ENCODE measurements around the gene JADE2.

The JADE2 gene

GRCh38 chr5:134561871-134562296 is 36.4 kb downstream of the JADE2 start:
- Histone ChIP-seq H3K27ac (ENCODE audit: low read depth in 2 of 2, low read length in 2 of 2) (no peak overlapping the region), H3K27me3 (ENCODE audit: control insufficient read depth in 2 of 2, insufficient read depth in 2 of 2, low read length in 2 of 2) (no peaks in the 10 kb centered on the region), H3K4me1 (ENCODE audit: control insufficient read depth in 2 of 2, insufficient read depth in 2 of 2, low read length in 2 of 2) (no peaks in the 10 kb centered on the region), H3K9me3 (ENCODE audit: control insufficient read depth in 2 of 2, low read length in 2 of 2) (no peaks in the 10 kb centered on the region), H3K4me3 (ENCODE audit: low read length in 2 of 2) (no peak overlapping the region), H3K36me3 (ENCODE audit: control insufficient read depth in 2 of 2, insufficient read depth in 2 of 2, low read length in 2 of 2) (peaks cover 70 to 72% of the 10 kb centered on the region in 2 donors), H3K9ac (ENCODE audit: low read depth in 1 of 2, low read length in 2 of 2) (no peak overlapping the region)

GRCh38 chr5:134563221-134563620 is 37.8 kb downstream of the JADE2 start:
- no peak overlapping the region for H3K27ac ChIP-seq (ENCODE audit: low read depth in 2 of 2, low read length in 2 of 2)
- peaks cover 79 to 85% of the 10 kb centered on the region in 2 donors for H3K36me3 ChIP-seq (ENCODE audit: control insufficient read depth in 2 of 2, insufficient read depth in 2 of 2, low read length in 2 of 2)
- H3K9me3 ChIP-seq (ENCODE audit: control insufficient read depth in 2 of 2, low read length in 2 of 2): no peaks in the 10 kb centered on the region

GRCh38 chr5:134563962-134564361 is 38.5 kb downstream of the JADE2 start:
- Histone ChIP-seq H3K9ac (ENCODE audit: low read depth in 1 of 2, low read length in 2 of 2) (no peak overlapping the region), H3K36me3 (ENCODE audit: control insufficient read depth in 2 of 2, insufficient read depth in 2 of 2, low read length in 2 of 2) (peaks cover 77 to 85% of the 10 kb centered on the region in 2 donors), H3K9me3 (ENCODE audit: control insufficient read depth in 2 of 2, low read length in 2 of 2) (no peaks in the 10 kb centered on the region), H3K27me3 (ENCODE audit: control insufficient read depth in 2 of 2, insufficient read depth in 2 of 2, low read length in 2 of 2) (no peaks in the 10 kb centered on the region), H3K4me1 (ENCODE audit: control insufficient read depth in 2 of 2, insufficient read depth in 2 of 2, low read length in 2 of 2) (peaks cover 6 to 13% of the 10 kb centered on the region in 2 donors), H3K27ac (ENCODE audit: low read depth in 2 of 2, low read length in 2 of 2) (no peak overlapping the region), H3K4me3 (ENCODE audit: low read length in 2 of 2) (no peak overlapping the region)

More at GRCh38 chr5:134563221-134563620, 37.8 kb downstream of the JADE2 start:
- Histone ChIP-seq H3K4me1 (ENCODE audit: control insufficient read depth in 2 of 2, insufficient read depth in 2 of 2, low read length in 2 of 2) (peaks cover 0 to 7% of the 10 kb centered on the region in 2 donors), H3K27me3 (ENCODE audit: control insufficient read depth in 2 of 2, insufficient read depth in 2 of 2, low read length in 2 of 2) (no peaks in the 10 kb centered on the region), H3K9ac (ENCODE audit: low read depth in 1 of 2, low read length in 2 of 2) (no peak overlapping the region), H3K4me3 (ENCODE audit: low read length in 2 of 2) (no peak overlapping the region)

GRCh38 chr5:134564396-134564795 is 38.9 kb downstream of the JADE2 start:
- H3K27me3 ChIP-seq (ENCODE audit: control insufficient read depth in 2 of 2, insufficient read depth in 2 of 2, low read length in 2 of 2): no peaks in the 10 kb centered on the region
- no peak overlapping the region for H3K27ac ChIP-seq (ENCODE audit: low read depth in 2 of 2, low read length in 2 of 2)
- H3K4me1 ChIP-seq (ENCODE audit: control insufficient read depth in 2 of 2, insufficient read depth in 2 of 2, low read length in 2 of 2): peaks cover 9 to 15% of the 10 kb centered on the region in 2 donors
- H3K9me3 ChIP-seq (ENCODE audit: control insufficient read depth in 2 of 2, low read length in 2 of 2): no peaks in the 10 kb centered on the region
- no peak overlapping the region for H3K4me3 ChIP-seq (ENCODE audit: low read length in 2 of 2)
- H3K36me3 ChIP-seq (ENCODE audit: control insufficient read depth in 2 of 2, insufficient read depth in 2 of 2, low read length in 2 of 2): peaks cover 73 to 86% of the 10 kb centered on the region in 2 donors
- H3K9ac ChIP-seq (ENCODE audit: low read depth in 1 of 2, low read length in 2 of 2): no peak overlapping the region

GRCh38 chr5:134565791-134566740 is 40.6 kb downstream of the JADE2 start:
- no peak overlapping the region for H3K27ac ChIP-seq (ENCODE audit: low read depth in 2 of 2, low read length in 2 of 2)
- peaks cover 72 to 86% of the 10 kb centered on the region in 2 donors for H3K36me3 ChIP-seq (ENCODE audit: control insufficient read depth in 2 of 2, insufficient read depth in 2 of 2, low read length in 2 of 2)
- H3K4me1 ChIP-seq (ENCODE audit: control insufficient read depth in 2 of 2, insufficient read depth in 2 of 2, low read length in 2 of 2): peaks cover 12 to 19% of the 10 kb centered on the region in 2 donors
- H3K4me3 ChIP-seq (ENCODE audit: low read length in 2 of 2): no peak overlapping the region
- no peak overlapping the region for H3K9ac ChIP-seq (ENCODE audit: low read depth in 1 of 2, low read length in 2 of 2)
- no peaks in the 10 kb centered on the region for H3K9me3 ChIP-seq (ENCODE audit: control insufficient read depth in 2 of 2, low read length in 2 of 2)
- H3K27me3 ChIP-seq (ENCODE audit: control insufficient read depth in 2 of 2, insufficient read depth in 2 of 2, low read length in 2 of 2): no peaks in the 10 kb centered on the region

GRCh38 chr5:134566741-134567221 is 41.3 kb downstream of the JADE2 start:
- Histone ChIP-seq H3K9me3 (ENCODE audit: control insufficient read depth in 2 of 2, low read length in 2 of 2) (no peaks in the 10 kb centered on the region), H3K27me3 (ENCODE audit: control insufficient read depth in 2 of 2, insufficient read depth in 2 of 2, low read length in 2 of 2) (no peaks in the 10 kb centered on the region), H3K36me3 (ENCODE audit: control insufficient read depth in 2 of 2, insufficient read depth in 2 of 2, low read length in 2 of 2) (peaks cover 68 to 82% of the 10 kb centered on the region in 2 donors), H3K4me3 (ENCODE audit: low read length in 2 of 2) (no peak overlapping the region), H3K9ac (ENCODE audit: low read depth in 1 of 2, low read length in 2 of 2) (no peak overlapping the region), H3K4me1 (ENCODE audit: control insufficient read depth in 2 of 2, insufficient read depth in 2 of 2, low read length in 2 of 2) (peaks cover 12 to 19% of the 10 kb centered on the region in 2 donors), H3K27ac (ENCODE audit: low read depth in 2 of 2, low read length in 2 of 2) (no peak overlapping the region)

- peaks cover 70 to 82% of the 10 kb centered on the region in 2 donors for H3K36me3 ChIP-seq (ENCODE audit: control insufficient read depth in 2 of 2, insufficient read depth in 2 of 2, low read length in 2 of 2)
- no peaks in the 10 kb centered on the region for H3K27me3 ChIP-seq (ENCODE audit: control insufficient read depth in 2 of 2, insufficient read depth in 2 of 2, low read length in 2 of 2)
- no peak overlapping the region for H3K4me3 ChIP-seq (ENCODE audit: low read length in 2 of 2)
- no peaks in the 10 kb centered on the region for H3K9me3 ChIP-seq (ENCODE audit: control insufficient read depth in 2 of 2, low read length in 2 of 2)
- H3K9ac ChIP-seq (ENCODE audit: low read depth in 1 of 2, low read length in 2 of 2): no peak overlapping the region
- H3K27ac ChIP-seq (ENCODE audit: low read depth in 2 of 2, low read length in 2 of 2): peak overlapping the region in 1 of 2 donors; percentile 9
- H3K4me1 ChIP-seq (ENCODE audit: control insufficient read depth in 2 of 2, insufficient read depth in 2 of 2, low read length in 2 of 2): peaks cover 12 to 19% of the 10 kb centered on the region in 2 donors
Measured at GRCh38 chr5:134567641-134568336, 42.3 kb downstream of the JADE2 start.

- peak overlapping the region; percentile 8 to 9 for H3K27ac ChIP-seq (ENCODE audit: low read depth in 2 of 2, low read length in 2 of 2)
- no peaks in the 10 kb centered on the region for H3K27me3 ChIP-seq (ENCODE audit: control insufficient read depth in 2 of 2, insufficient read depth in 2 of 2, low read length in 2 of 2)
- H3K4me1 ChIP-seq (ENCODE audit: control insufficient read depth in 2 of 2, insufficient read depth in 2 of 2, low read length in 2 of 2): peaks cover 12 to 19% of the 10 kb centered on the region in 2 donors
- H3K36me3 ChIP-seq (ENCODE audit: control insufficient read depth in 2 of 2, insufficient read depth in 2 of 2, low read length in 2 of 2): peaks cover 70 to 82% of the 10 kb centered on the region in 2 donors
- no peak overlapping the region for H3K4me3 ChIP-seq (ENCODE audit: low read length in 2 of 2)
- no peaks in the 10 kb centered on the region for H3K9me3 ChIP-seq (ENCODE audit: control insufficient read depth in 2 of 2, low read length in 2 of 2)
- H3K9ac ChIP-seq (ENCODE audit: low read depth in 1 of 2, low read length in 2 of 2): peak overlapping the region in 1 of 2 donors; percentile 6
Measured at GRCh38 chr5:134568337-134568700, 42.8 kb downstream of the JADE2 start.

GRCh38 chr5:134568761-134569695 is 43.6 kb downstream of the JADE2 start:
- no peak overlapping the region for H3K9ac ChIP-seq (ENCODE audit: low read depth in 1 of 2, low read length in 2 of 2)

More at GRCh38 chr5:134568761-134569695, 43.6 kb downstream of the JADE2 start:
- no peaks in the 10 kb centered on the region for H3K27me3 ChIP-seq (ENCODE audit: control insufficient read depth in 2 of 2, insufficient read depth in 2 of 2, low read length in 2 of 2)
- H3K9me3 ChIP-seq (ENCODE audit: control insufficient read depth in 2 of 2, low read length in 2 of 2): no peaks in the 10 kb centered on the region
- H3K4me1 ChIP-seq (ENCODE audit: control insufficient read depth in 2 of 2, insufficient read depth in 2 of 2, low read length in 2 of 2): peaks cover 12 to 19% of the 10 kb centered on the region in 2 donors
- no peak overlapping the region for H3K4me3 ChIP-seq (ENCODE audit: low read length in 2 of 2)
- peaks cover 73 to 82% of the 10 kb centered on the region in 2 donors for H3K36me3 ChIP-seq (ENCODE audit: control insufficient read depth in 2 of 2, insufficient read depth in 2 of 2, low read length in 2 of 2)
- H3K27ac ChIP-seq (ENCODE audit: low read depth in 2 of 2, low read length in 2 of 2): peak overlapping the region in 1 of 2 donors; percentile 48

All from mucosa of rectum (tissue), 2 donors.